Dendritic cell treated with granulocyte-macrophage colony-stimulating factor and Interleukin-4, amounts not matched to agents 40 ng/mL and 50 ng/mL, for 4 days (primary cell): ENCODE data around the gene LIN7B.

Experiments
- H3K27ac Mint-ChIP-seq: one replicate; pipeline ENCODE4 v1.8.0; 2022; ENCODE audit warnings: mild to moderate bottlenecking, mixed read lengths
- H3K27me3 Mint-ChIP-seq: one replicate; pipeline ENCODE4 v1.8.0; 2022; ENCODE audit warnings: mild to moderate bottlenecking, mixed read lengths
- H3K36me3 Mint-ChIP-seq: one replicate; pipeline ENCODE4 v1.8.0; 2022; ENCODE audit warnings: low read depth, mixed read lengths
- H3K4me1 Mint-ChIP-seq: one replicate; pipeline ENCODE4 v1.8.0; 2022; ENCODE audit warnings: low read depth, mixed read lengths
- H3K4me3 Mint-ChIP-seq: one replicate; pipeline ENCODE4 v1.8.0; 2022; ENCODE audit warnings: mild to moderate bottlenecking, moderate library complexity, mixed read lengths
- H3K9me3 Mint-ChIP-seq: one replicate; pipeline ENCODE4 v1.8.0; 2022; ENCODE audit warnings: mixed read lengths
- intact Hi-C: fragments of 100-400 bp; cut with micrococcal nuclease; formaldehyde crosslinking; loops from one replicate; pipeline ENCODE4 v1.15.0; 2022

Gene LIN7B

GRCh38 chr19:49085020-49085867 lies 28.9 kb upstream of the LIN7B start, which contains the start of gene SNRNP70:
TSS of gene SNRNP70 (plus strand) at chr19:49085451. CDS start at chr19:49086415, 964 bp downstream.
- intact Hi-C loops, result no loop called here
- Mint-ChIP-seq H3K27me3 (peaks cover 2% of the 10 kb centered on the region), H3K4me3 (peak within 1 kb of the TSS; percentile 100), H3K27ac (peak within 1 kb of the TSS; percentile 94), H3K9me3 (no peaks in the 10 kb centered on the region), H3K36me3 (peaks cover 53% of the 10 kb centered on the region), H3K4me1 (peaks cover 23% of the 10 kb centered on the region)

DNA sequence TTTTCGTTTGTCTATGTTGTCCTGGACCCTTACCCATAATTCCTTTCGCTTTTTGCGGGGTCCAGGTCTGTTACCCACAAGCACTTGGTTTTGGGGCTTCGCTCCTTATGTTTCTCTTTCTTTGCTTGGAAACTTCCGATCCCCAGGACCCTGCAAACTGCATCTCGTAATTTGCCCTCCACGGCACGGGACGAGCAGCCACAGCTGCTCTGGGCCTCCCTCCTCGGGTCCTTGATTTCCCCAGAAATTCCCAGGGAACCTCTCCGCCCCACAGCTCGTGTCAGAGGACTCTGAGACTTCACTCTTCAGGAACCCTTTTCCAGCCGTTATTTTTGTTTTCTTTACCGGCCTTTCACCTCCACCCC lies 28.3 kb upstream of the LIN7B start:
- Mint-ChIP-seq H3K9me3 (no peaks in the 10 kb centered on the region), H3K4me1 (peaks cover 23% of the 10 kb centered on the region), H3K27ac (peak overlapping the region; percentile 94), H3K4me3 (peak overlapping the region; percentile 100), H3K36me3 (peaks cover 59% of the 10 kb centered on the region), H3K27me3 (no peaks in the 10 kb centered on the region)
- intact Hi-C loops, result no loop called here

- intact Hi-C loops, result no loop called here
- Mint-ChIP-seq H3K9me3 (no peaks in the 10 kb centered on the region), H3K4me1 (peaks cover 23% of the 10 kb centered on the region), H3K36me3 (peaks cover 63% of the 10 kb centered on the region), H3K4me3 (peak overlapping the region; percentile 100), H3K27me3 (no peaks in the 10 kb centered on the region), H3K27ac (peak overlapping the region; percentile 94)
Observed at GRCh38 chr19:49086296-49086695, 27.9 kb upstream of the LIN7B start.

DNA sequence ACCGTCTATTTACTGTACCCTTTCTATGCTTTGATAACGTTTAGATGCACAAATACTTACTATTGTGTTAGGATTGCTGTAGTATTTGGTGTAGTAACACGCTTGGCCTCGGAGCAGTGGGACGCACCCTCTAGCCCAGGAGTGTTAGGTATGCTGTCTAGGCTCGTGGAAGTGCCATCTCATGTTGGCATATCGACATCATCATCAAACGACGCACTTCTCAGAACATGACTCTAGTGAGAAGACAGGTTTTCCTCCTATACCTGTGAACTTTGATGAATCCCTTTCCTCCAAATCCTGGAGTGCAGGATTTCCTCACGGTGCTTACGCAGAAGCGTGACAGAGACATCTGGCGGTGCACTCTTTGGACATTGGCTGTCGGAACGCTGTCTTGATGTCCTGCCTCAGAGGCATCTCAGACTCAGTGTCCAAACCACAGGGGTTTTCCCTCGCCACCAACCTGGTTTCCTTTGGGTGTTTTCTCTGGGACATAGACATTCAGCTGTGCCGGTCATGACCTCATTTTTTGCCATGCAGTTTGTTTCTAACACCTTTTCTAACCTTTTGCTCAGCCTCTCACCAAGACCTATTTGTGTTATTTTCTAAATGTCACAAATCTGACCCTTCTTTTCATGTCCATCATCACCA lies 22.7 kb upstream of the LIN7B start:
- H3K36me3 Mint-ChIP-seq, result peaks cover 99% of the 10 kb centered on the region
- H3K27me3 Mint-ChIP-seq, result no peaks in the 10 kb centered on the region
- peaks cover 9% of the 10 kb centered on the region for H3K4me1 Mint-ChIP-seq
- H3K9me3 Mint-ChIP-seq, result no peaks in the 10 kb centered on the region
- intact Hi-C loops, result no loop called here
- no peak overlapping the region for H3K4me3 Mint-ChIP-seq
- no peak overlapping the region for H3K27ac Mint-ChIP-seq

- Mint-ChIP-seq H3K27me3 (no peaks in the 10 kb centered on the region), H3K36me3 (peaks cover 99% of the 10 kb centered on the region), H3K27ac (no peak overlapping the region), H3K9me3 (no peaks in the 10 kb centered on the region), H3K4me1 (peaks cover under 1% of the 10 kb centered on the region), H3K4me3 (no peak overlapping the region)
- intact Hi-C loops, result no loop called here
Observed at GRCh38 chr19:49092686-49093085, 21.5 kb upstream of the LIN7B start.

DNA sequence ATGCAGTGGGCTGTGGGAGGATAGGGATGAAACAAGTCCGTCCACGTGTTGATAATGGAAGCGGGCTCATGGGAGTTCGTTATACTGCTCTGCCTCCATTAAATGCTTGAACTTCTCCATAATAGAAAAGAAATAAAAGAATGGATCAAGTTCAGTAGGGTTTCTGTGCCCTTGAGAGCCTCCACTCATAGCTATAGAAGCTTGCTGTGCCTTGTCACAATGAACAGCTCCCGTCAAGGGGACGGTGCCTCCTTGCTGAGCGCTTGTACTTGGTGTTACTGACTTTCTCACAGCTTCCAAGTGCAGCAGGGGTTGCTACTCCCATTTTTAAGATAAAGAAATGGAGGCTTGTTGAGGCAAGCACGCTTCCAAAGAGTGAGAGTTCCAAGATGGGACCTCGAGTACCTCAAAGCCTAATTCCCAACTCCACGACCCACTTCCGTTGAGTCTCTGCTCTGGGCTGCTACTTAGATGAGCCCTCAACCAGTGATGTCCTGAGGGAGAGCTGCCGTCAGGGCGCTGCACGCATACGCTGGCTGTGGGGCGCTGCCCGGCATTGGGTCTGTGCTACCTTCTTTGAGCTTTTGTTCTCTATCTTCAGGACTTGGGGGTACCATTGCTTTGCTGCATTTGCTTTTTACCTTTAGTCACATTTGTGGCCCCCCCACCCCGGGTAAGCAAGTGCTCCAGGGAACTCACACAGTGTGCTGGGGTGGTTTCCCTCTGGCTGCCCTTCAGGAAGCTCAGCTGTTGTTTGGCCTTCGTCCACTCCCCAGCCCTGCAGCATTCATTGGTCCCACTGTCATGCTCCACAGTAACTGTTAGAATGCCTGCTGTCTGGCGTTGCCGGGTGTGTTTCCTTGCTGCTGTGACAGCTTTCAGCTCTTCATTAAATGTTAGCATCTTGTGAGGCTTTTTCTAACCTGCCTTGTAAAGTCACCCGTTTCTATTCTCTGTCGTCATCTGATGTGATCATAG lies 19.4 kb upstream of the LIN7B start:
- Mint-ChIP-seq H3K9me3 (no peaks in the 10 kb centered on the region), H3K36me3 (peaks cover 98% of the 10 kb centered on the region), H3K4me3 (no peak overlapping the region), H3K27me3 (no peaks in the 10 kb centered on the region), H3K4me1 (no peaks in the 10 kb centered on the region), H3K27ac (no peak overlapping the region)
- intact Hi-C loops, result no loop called here

DNA sequence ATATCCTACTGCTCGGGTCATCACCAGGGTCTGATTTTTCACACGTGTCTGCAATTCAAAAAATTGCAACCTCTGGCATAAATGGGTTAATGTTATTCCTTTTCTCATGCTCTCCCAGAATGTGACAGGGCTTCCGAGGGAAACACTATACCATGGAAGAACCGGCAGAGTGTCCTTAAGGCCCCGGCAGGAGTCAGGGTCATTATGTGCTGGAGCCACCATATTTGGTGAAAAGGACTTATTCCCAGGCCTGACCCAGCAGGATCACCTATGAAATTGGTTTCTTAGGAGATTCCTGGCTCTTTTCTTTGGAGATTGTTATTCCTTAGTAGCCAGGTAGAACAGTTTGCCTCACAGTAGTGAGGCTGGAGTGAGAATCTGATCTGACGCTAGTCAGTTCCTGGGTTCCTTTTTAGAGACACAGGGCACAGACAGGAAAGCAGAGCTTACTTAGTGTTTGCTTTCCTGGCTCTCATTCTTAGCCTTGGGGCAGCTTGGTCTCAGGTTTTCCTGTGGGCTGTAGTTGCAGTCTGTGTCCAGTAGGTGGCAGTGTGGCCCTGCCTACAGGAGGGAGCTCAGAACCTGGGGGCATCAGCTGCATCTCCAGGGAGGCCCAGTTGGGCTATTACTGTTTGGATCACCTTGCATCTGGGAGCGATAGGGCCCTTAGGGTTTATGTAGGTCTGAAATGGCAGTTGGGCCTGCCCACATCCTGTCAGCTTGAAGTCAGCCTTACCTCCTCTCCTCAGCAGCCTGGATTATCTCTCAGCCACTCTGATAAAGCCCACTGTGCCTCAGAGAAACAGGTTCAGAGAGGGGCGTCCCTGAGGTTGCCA lies 16.5 kb upstream of the LIN7B start:
- intact Hi-C loops, result loop anchor here (1.0 to 2.0 kb wide), 2 partner anchors 49 to 102 kb away; no protein-coding TSS in a partner anchor
- Mint-ChIP-seq H3K4me3 (no peak overlapping the region), H3K4me1 (no peaks in the 10 kb centered on the region), H3K27ac (no peak overlapping the region), H3K36me3 (peaks cover 98% of the 10 kb centered on the region), H3K9me3 (no peaks in the 10 kb centered on the region), H3K27me3 (no peaks in the 10 kb centered on the region)

GRCh38 chr19:49098795-49099194 lies 15.4 kb upstream of the LIN7B start:
- Mint-ChIP-seq H3K4me1 (no peaks in the 10 kb centered on the region), H3K36me3 (peaks cover 99% of the 10 kb centered on the region), H3K27ac (no peak overlapping the region), H3K9me3 (no peaks in the 10 kb centered on the region), H3K4me3 (no peak overlapping the region), H3K27me3 (no peaks in the 10 kb centered on the region)
- intact Hi-C loops, result no loop called here

DNA sequence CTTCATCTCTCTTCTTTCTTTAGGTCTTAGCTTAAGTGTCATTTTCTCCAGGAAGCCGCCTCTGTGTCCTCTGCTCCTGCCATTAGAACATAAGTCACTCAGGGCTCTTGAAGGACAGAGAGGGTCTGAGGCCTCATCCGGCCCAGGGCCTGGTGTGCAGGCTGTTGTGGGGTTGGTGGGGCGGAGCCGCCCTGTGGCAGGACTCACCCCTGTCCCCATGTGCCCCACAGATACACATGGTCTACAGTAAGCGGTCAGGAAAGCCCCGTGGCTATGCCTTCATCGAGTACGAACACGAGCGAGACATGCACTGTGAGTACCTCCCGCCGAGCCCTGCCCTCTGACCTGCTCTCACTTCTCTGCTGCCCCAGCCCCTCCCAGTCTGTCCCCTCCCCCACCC lies 13.0 kb upstream of the LIN7B start:
- H3K36me3 Mint-ChIP-seq, result peaks cover 99% of the 10 kb centered on the region
- H3K27me3 Mint-ChIP-seq, result no peaks in the 10 kb centered on the region
- H3K4me3 Mint-ChIP-seq, result no peak overlapping the region
- H3K4me1 Mint-ChIP-seq, result peaks cover 7% of the 10 kb centered on the region
- H3K27ac Mint-ChIP-seq, result no peak overlapping the region
- no peaks in the 10 kb centered on the region for H3K9me3 Mint-ChIP-seq
- intact Hi-C loops, result no loop called here

- H3K9me3 Mint-ChIP-seq, result no peaks in the 10 kb centered on the region
- H3K27me3 Mint-ChIP-seq, result no peaks in the 10 kb centered on the region
- no peak overlapping the region for H3K27ac Mint-ChIP-seq
- no peak overlapping the region for H3K4me3 Mint-ChIP-seq
- intact Hi-C loops, result no loop called here
- peaks cover 99% of the 10 kb centered on the region for H3K36me3 Mint-ChIP-seq
- H3K4me1 Mint-ChIP-seq, result peaks cover 7% of the 10 kb centered on the region
Observed at GRCh38 chr19:49102303-49102702, 11.9 kb upstream of the LIN7B start.

GRCh38 chr19:49103331-49104085 lies 10.7 kb upstream of the LIN7B start:
- Mint-ChIP-seq H3K36me3 (peaks cover 100% of the 10 kb centered on the region), H3K9me3 (no peaks in the 10 kb centered on the region), H3K4me3 (no peak overlapping the region), H3K27me3 (no peaks in the 10 kb centered on the region), H3K27ac (no peak overlapping the region), H3K4me1 (peaks cover 7% of the 10 kb centered on the region)
- intact Hi-C loops, result no loop called here

- H3K36me3 Mint-ChIP-seq, result peaks cover 100% of the 10 kb centered on the region
- H3K27me3 Mint-ChIP-seq, result no peaks in the 10 kb centered on the region
- H3K27ac Mint-ChIP-seq, result no peak overlapping the region
- H3K4me3 Mint-ChIP-seq, result no peak overlapping the region
- peaks cover 11% of the 10 kb centered on the region for H3K4me1 Mint-ChIP-seq
- H3K9me3 Mint-ChIP-seq, result no peaks in the 10 kb centered on the region
- intact Hi-C loops, result no loop called here
Observed at GRCh38 chr19:49104229-49104864, 9.8 kb upstream of the LIN7B start.
